GM18873 (cell line): Measurements from ENCODE around the gene SLC35F3.
"Not testable (repeated sequence)": the region's sequence is repeated elsewhere in the genome, so short reads cannot be mapped to it uniquely, and the experiment has no call there.

ENCODE experiments used
- ATAC-seq: cut with Tn5 transposase; IDR thresholded peaks from one replicate; pipeline ENCODE4 v1.9.1; 2021; ENCODE audit warnings: mild to moderate bottlenecking, moderate library complexity, moderate number of reproducible peaks; ENCODE audit not compliant: unreplicated experiment, low FRiP score

The SLC35F3 gene

DNA sequence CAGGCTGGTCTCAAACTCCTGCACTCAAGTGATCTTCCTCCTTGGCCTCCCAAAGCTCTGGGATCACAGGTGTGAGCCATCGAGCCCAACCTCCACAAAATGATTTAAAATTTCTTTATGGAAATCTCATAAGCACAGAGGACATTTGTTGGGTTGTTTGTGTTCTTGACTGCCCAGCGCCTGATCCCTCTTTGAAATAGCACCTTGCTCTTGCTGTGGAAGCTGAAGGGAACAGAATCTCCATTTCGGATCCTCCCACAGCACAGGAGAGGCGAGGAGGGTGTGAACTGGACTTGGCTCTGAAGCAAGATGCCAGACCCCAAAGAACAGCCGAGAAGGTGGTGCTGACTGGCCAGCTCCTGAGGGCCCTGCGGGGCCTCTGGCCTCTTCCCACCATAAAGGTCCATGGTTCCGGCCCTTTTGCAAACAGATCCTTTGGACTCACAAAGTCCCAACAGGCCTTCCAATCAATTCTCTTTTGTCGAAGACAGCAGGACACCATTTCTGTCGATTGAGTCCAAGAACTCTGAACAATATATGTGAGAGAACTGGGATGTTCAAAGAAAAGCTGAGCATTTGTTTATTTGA lies 423.2 kb downstream of the SLC35F3 start:
- no peak for ATAC-seq

DNA sequence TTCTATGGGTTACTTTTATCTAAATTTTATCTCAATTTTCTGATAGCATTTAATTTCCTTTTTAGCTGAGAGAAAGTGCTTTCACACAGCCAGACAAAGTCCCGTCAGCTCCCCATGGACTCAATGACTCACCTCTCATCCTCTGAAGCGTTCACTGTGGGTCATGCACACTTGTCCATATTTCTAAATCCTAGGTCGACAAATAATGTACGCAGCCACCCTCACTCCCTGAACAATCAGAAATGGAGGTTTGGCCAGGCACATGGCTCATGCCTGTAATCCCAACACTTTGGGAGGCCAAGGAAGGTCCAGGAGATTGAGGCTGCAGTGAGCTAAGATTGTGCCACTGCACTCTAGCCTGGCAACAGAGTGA lies 426.4 kb downstream of the SLC35F3 start:
- no peak for ATAC-seq

DNA sequence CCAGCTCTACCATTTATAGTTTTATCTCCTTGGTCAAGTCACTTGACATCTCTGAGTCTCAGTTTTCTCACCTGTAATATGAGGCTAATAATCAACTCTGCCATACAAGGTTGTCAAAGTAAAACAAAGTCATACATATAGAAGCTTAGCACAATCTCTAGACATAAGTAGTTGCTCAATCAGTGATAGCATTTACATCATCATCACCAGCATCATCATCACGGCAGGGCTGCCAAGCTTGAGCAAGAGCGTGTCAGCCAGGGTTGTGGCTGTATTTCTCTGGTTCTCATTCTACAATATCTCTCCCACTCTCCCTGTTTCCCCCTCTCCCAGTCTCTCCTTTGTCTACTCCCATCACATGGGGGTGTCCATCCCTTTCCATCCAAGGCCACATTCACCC lies 427.0 kb downstream of the SLC35F3 start:
- ATAC-seq: no peak

DNA sequence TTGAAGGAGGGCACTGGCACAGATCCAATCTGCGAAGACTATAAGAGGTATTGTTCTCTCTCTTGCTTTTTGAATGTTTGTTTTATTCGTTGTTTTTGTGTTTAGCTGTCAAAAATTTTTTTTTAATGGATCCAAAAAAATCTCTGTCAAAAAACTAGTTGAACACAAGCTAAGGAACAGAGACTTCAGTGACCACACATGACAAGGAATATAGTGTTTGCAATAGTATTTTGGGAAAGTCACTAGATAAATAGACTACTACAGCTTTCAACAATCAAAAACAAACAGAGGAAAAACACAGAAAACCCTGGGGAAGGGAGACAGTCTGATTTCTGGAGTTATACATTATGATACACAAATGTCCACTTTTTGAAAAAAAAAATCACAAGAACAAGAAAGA lies 431.9 kb downstream of the SLC35F3 start:
- no peak for ATAC-seq

DNA sequence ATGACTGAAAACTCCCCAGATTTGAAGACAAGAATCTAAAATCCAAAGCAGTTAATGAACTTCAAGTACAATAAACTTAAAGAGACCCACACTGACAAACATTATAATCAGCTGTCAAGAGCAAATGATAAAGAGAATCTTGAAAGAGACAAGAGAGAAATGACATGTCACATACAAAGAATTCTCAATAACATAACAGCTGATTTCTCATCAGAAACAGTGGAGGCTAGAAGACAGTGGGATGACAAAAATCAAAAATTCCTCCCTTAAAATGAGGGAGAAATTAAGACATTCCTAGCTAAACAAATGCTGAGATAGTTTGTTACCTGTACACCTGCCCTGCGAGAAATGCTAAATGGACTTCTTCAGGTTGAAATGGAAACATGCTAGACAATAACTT lies 432.8 kb downstream of the SLC35F3 start:
- no peak for ATAC-seq

DNA sequence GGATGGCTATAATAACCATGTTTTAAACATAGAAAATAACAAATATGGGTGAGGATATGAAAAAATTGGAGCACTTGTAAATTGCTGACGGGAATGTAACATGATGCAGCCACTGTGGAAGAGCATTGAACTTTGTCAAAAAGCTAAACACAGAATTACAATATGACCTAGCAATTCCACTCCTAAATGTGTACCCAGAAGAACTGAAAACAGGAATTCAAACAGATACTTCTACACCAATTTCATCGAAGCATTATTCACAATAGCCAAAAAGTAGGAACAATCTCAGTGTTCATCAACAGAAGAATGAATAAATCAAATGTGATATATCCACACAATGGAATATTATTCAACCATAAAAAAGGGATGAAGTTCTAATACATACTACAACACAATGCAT lies 436.1 kb downstream of the SLC35F3 start:
- no peak for ATAC-seq

DNA sequence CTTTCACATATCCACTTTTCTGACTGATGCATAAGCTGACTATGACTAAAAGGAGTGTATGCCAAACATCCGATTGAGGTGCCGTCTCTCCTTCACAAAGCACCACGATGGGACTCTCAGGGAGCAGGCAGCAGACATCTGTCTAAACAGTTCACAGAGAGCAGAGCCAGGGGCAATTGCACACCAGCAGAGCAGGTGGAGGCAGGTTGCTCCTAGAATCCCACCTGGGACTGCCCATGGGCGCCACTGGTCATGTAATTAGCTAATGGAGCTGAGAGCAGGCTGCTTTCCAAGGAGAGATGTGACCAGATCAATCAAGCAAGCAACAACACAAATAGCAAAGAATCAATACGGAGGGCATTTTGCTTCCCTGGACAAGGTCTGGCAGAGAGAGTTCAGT lies 438.3 kb downstream of the SLC35F3 start:
- ATAC-seq: no peak

DNA sequence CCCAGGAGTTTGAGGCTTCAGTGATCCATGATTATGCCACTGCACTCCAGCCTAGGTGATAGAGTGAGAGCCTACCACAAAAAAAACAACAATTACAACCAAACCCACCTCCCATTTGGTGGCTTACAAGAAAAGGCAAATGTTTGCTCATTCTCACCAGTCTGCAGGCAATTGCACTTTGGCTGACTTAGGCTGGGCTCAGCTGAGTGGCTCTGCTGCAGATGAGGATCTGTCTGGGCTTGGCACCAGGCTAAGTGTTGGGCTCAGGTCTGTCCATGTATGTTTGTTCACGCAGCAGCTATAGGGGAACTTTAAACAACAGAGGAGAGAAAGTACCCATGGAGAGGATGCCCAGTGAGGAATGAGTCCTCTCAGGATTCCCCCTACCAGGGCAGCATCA lies 440.8 kb downstream of the SLC35F3 start:
- no peak for ATAC-seq

DNA sequence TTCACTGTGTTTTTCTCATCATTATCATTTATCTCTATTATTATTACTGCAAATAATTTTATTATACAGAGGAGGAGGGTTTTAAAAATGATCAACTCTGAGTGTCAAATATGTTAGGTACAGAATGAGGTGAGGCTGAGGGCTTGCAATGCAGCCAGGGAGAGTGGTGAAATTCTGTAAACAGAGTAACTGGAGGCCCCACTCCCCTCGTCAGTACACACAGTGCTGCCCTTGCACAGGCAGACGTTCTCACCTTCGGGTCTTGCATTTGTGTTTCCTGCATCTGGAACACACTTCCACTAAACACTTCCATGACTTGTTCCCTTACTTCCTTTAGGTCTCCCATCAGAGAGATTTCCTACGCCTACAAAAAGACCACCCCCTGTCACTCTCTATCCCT lies 444.5 kb downstream of the SLC35F3 start:
- ATAC-seq: no peak

DNA sequence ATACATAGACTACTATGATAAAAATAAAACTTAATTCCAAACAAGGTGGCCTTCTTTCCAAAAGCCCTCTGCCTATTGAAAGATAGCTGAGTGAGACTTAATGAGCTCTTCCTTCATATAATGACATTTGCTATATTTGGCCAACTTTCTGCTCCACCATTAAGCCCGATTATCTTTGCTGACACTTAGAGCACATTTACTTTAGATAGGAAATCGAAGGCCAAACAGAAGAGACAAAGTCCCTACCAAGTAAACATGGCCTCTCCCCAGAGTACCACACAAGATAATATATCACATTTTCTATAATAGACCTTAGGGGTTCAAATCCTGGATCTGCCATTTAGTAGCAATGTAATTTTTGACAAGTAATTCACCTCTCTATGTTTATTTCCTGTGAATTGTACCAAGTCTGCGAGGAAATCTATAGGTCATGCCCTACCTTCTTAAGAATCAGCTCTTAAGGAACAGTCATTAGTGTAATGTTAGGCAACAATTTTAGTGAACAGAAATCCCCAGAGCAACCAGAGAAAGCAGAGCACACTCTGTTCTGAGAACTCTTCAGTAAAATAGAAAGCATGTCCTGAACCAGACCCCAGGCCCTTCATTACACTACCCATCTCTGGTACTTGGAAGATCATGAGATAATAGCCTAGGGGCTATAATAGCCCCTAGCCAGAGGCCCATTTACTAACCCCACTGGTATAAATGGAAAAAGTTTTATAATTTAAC lies 451.5 kb downstream of the SLC35F3 start:
- no peak for ATAC-seq

DNA sequence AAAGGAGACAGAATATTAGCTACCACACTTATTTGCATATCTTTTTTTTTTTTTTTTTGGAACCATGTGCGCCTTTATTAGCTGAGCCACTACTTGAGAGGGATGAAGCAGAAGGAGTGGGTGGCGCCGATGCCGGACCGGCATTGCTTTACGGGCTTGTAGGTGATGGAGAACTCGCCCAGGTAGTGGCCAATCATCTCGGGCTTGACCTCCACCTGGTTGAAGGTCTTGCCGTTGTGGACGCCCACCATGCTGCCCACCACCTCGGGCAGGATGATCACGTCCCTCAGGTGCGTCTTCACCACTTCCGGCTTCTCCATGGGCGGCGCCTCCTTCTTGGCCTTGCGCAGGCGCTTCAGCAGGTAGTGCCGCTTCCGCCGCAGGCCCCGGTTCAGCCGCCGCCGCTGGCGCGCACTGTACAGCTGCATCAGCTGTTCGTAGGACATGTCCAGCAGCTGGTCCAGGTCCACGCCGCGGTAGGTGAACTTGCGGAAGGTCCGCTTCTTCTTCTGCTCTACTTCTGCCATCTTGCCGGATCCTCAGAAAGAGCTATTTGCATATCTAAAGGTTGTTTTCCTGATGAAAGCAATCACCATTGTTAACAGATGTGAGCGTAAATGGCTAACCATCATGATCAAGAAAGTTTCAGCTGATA lies 452.3 kb downstream of the SLC35F3 start:
- not testable (repeated sequence) for ATAC-seq

DNA sequence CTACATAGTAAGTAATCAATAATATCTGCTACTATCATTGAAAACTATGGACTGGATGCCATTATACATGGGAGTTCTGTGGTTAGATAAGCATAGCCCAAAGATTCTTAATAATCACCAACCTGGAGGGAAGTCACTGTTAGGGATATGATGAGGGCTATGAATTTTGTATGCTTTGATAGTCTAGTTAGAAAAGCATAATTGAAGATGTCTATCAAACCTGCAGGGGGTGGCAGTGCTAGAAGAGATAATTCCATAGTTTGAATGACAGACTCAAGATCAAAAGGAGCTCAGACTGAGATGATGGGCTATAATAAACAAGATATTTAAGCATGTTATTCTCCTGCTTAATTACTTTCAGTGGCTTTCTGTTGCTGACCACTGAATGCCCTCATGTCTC lies 453.4 kb downstream of the SLC35F3 start:
- ATAC-seq: no peak

DNA sequence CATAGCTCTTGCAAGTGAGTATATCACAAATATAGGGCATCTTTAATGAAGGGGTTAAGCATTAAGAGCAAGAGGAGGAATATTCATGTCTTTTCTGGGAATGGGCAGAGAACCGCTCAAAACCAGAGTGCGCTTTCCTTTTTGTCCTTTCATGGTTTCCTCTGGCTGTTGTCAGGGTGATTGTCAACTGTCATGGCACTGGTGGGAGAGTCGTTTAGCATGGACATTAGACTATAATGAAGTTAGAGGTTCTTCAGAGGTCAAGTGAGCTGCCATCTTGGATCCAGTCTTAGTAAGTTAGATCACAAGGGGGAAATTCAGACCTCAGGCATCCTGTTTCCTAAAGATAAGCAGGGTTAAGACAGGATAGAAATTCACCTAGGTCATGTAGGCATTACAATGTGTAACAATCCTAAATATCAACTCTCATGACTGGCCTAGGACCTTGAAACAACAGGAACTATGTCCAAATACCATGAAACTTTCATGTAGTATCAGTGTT lies 456.7 kb downstream of the SLC35F3 start:
- no peak for ATAC-seq

DNA sequence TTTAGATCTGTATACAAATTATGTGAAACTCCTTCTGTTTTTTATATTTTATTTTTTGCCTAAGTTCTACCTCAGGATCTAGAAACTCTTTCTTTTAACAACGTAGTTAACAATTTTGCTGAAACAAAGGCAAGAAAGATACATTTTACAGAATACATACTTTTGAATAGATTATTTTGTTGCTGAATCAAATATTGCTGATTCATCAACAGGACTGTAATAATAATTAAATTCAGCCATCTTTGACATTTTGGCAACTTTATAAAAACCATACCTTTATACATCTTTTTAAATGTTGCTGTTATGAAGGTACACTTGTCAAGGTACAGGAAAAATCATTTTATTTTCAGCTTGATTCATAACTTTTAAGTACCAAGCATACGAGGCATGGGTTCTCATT lies 458.1 kb downstream of the SLC35F3 start:
- ATAC-seq: no peak

DNA sequence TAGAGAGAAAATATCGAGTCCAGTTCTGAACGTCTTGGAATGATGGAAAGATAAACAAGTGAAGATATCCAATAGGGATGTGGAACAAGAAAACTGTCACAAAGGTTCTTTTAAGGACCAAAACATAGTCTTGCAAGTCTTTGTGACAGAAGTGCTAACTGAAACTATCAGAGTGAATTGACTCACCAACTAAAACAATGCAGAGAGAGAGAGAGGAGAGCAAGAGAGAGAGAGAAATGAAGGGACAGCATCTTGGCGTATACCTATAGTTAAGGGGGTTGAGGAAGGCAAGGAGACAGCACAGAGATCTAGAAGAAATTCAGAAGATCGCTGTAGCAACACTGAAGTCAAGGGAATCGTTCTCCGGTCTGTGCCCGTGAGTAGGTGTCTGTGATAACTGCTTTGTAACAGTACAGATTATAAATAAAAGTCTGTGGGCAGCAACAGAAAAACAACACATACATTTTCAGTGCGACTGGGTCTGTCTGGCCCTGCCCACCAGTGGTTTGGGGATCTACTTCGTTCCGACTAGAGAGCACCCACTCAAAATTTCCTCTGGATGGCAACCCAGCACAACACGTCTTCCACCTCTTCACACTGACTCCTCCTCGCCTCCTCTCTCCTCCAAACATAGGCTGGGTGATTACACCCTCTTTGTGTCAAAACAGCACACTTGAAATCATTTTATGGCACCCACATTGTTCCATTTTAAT lies 464.0 kb downstream of the SLC35F3 start:
- ATAC-seq: no peak

DNA sequence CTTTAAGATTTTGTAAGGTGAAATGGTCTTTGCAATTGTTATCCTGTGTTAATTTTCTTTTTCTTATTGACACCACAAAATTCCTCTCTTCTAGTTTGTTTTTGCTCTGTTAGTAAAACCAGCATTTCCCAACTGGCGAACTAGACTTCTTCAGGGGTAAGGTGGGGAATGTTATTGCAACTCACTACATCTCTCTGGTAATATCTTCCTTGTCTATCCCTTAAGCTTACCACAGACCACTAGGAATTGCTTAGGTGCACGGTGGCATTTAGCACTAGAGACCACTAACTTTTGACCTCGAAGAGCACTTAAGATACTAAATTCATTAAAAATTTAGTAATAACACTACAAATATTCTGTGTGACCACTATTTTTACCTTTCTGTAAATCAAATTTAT lies 464.6 kb downstream of the SLC35F3 start:
- no peak for ATAC-seq

DNA sequence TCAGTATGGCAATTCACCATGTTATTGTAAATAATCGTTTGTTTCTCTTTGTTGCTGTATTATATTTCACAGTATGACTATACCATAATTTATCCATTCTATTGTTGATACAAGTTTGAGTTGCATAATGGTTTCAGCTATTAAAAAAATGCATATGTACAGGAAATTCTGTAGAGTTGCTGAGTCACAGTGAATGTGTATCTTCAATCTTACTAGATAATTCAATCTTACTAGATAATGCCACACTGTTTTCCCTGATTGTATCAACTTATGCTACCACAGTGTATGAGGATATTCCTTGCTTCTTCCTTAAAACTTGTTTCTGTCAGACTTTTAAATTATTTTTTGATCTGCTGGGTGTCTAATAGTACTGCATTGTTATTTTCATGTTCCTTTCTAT lies 465.3 kb downstream of the SLC35F3 start:
- no peak for ATAC-seq

DNA sequence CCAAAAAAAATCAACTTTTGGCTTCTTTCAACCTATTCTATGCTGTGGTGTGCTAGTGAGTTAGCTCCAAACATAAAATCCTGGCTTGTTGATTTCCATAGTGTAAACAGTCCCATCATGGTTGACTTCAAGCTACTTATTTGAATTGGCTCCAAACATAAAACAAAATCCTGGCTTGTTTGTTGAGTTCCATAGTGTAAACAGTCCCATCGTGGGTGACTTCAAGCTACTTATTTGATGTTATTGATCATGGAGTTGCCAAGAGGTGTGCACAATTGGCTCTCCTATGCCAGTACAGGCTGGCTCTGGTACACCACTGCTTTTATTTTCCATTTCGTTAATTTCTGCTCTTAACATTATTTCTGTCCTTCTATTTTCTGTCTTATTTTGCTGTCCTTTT lies 466.9 kb downstream of the SLC35F3 start:
- no peak for ATAC-seq

DNA sequence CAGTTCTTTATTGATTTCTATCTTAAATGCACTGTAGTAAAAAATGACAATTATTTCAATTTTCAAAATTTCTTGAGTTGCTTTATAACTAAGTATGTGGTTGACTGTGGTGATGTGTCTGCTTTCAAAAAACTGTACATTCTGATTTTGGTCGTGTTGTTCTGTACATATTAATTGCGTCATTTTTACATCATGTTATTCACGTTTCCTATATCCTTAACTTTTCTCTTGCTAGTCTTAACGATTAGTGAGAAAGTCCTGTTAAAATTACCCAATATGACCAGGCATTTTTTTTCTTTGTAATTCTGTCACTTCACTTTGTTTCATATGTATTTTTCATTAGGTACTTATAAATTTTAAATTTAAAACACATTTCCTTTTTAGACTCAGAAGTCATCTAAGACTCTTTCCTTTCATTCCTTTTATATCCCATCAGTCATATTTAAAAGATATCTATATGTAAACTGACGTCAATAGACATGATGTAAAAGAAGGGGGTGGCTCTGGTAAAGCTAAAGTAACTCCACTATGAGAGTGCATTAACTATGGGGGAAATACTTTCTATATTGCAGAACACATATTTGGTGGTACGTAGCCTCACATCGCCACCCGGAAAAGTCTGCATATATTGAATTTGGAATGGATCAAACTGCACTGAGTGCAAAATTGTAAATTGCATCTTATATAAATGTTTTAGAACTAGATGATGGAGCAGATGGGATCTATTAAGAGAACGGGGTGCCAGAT lies 467.7 kb downstream of the SLC35F3 start:
- no peak for ATAC-seq
